HG02763 (cell line): Measurements from ENCODE around the gene MRPS16.
"Not testable (repeated sequence)": the region's sequence is repeated elsewhere in the genome, so short reads cannot be mapped to it uniquely, and the experiment has no call there.

Experiments
- ATAC-seq: cut with Tn5 transposase; IDR thresholded peaks from one replicate; pipeline ENCODE4 v1.9.1; 2021; ENCODE audit warnings: mild to moderate bottlenecking, moderate library complexity; ENCODE audit not compliant: unreplicated experiment

Gene MRPS16

GRCh38 chr10:73252445-73253224 is at the start of gene MRPS16:
Gene MRPS16 (minus strand): TSS chr10:73252644. CDS start chr10:73252482, 162 bp downstream.
- peak; percentile 80 for ATAC-seq

GRCh38 chr10:73296946-73297345 is 44.5 kb upstream of the MRPS16 start:
- no peak for ATAC-seq

DNA sequence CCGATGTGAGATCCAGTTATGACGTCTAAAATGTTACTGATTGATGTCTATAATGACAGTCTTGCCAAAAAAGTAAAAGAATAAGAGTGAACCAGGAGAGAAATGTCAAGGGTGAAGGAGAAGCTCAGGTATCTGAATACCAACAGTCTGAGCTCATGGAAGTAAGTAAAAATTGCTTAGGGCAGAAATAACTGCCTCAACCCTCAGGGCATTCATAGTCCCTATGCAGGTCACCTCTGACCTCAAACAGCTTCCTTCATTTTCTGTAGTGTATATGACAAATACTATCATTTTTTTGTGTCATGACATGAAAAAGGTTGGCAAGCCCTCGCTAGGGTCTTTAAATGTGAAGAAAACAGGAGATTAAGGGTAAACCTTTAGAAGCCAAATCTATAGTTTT is 41.0 kb upstream of the MRPS16 start:
- no peak for ATAC-seq

- no peak for ATAC-seq
These were observed 37.5 kb upstream of the MRPS16 start for GRCh38 chr10:73289958-73290357.

DNA sequence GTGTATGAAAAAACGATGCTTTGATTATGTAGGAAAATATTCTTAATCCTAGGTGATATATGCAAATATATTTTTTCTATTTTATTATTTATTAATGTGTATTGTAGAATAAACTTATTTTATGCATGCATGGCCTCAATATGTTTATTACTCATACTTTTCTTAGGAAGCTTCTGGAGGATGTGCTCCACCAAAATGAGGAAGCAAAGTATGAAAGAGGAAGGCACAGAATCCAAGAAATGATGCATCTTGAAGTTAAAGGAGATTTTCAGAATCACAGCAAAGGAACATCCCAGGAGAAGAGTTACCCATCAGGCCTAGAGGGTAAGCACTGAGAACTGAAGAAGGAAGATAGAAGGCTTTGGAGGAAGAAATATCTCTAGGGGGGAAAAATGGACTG is 35.0 kb upstream of the MRPS16 start:
- no peak for ATAC-seq

DNA sequence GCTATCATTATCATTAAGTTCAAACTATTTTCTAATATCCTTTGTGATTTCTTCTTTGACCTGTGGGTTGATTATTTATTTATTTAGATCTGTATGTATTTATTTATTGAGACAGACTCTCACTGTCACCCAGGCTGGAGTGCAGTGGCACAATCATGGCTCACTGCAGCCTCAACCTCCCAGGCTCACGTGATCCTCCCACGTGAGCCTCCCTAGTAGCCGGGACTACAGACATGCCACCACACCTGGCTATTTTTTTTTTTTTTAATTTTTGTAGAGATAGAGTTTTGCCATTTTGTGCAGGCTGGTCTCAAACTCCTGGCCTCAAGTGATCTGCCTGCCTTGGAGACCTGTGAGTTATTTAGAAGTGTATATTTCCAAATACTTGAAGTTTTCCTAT is 28.7 kb upstream of the MRPS16 start:
- no peak for ATAC-seq

GRCh38 chr10:73264423-73264822 is 12.0 kb upstream of the MRPS16 start:
- no peak for ATAC-seq

DNA sequence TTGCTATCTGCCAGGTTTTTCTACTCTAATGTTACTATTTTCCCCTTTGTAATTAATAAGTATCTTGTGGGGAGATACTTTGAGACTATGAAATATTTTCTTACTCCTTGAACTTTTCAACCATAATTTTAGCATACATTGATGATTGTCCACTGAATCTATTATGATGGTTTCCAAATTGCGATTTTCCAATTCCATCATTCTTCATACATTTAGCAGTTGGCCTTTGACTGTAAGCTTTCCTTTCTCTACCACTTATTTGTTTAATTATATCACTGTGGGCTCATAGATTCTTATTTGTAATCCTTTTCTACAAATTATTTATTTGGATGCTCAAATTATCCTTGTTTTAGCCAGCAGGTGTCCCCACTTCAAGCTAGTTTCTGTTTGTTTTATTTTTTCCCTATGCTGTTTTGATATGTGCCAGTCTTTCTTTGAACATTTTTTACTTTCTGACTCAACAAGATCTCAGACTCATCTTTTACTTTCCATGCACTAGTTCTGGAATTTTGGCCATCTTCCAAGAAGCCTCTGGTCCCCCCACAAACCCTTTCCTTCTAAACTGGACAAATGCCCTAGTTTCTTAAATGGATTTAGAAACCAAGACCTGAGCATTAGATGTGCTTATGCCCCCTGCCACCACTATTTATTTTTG is 11.4 kb upstream of the MRPS16 start:
- ATAC-seq, result no peak

DNA sequence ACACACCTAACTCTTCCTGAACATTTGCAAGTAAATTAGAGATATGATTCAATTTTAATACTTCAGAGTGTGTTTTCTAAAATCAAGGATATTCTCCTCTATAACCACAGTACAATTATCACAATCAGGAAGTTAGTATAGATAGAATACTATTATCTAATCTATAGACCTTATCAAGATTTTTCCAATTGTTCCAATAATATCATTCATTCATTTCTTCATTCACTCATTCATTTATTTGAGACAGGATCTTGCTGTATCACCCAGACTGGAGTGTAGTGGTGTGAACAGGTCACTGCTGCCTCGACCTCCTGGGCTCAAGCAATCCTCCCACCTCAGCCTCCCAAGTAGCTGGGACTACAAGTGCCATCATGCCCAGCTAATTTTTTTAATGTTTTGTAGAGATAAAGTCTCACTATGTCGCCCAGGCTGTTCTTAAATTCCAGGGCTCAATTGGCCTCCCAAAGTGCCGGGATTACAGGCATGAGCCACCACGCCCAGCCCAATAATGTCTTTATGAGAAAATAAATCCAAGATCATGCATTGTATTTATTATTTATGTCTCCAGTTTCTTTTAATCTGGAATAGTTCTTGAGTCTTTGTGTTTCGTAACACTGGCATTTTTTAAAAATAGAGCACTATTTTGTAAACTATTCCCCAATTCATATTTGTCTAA is 10.6 kb upstream of the MRPS16 start:
- no peak for ATAC-seq

DNA sequence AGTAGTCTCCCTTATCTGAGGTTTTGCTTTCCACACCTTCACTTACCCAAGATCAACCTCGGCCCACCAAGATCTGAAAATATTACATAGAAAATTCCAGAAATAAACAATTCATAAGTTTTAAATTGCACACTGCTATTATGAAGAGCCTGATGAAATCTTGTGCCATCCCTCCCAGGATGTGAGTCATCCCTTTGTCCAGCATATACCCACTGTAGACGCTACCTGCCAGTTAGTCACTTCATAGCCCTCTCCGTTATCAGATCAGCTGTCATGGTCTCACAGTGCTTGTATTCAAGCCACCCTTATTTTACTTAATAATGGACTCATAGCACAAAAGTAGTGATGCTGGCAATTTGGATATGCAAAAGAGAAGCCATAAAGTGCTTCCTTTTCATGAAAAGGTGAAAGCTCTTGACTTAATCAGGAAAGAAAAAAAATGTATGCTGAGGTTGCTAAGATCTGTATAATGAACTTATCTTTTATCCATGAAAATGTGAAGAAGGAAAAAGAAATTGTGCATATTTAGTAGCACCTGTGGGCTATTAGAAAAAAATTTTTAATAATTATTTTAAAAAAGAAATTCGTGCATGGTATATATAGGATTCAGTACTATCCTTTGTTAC is 9.8 kb upstream of the MRPS16 start:
- ATAC-seq, result no peak

DNA sequence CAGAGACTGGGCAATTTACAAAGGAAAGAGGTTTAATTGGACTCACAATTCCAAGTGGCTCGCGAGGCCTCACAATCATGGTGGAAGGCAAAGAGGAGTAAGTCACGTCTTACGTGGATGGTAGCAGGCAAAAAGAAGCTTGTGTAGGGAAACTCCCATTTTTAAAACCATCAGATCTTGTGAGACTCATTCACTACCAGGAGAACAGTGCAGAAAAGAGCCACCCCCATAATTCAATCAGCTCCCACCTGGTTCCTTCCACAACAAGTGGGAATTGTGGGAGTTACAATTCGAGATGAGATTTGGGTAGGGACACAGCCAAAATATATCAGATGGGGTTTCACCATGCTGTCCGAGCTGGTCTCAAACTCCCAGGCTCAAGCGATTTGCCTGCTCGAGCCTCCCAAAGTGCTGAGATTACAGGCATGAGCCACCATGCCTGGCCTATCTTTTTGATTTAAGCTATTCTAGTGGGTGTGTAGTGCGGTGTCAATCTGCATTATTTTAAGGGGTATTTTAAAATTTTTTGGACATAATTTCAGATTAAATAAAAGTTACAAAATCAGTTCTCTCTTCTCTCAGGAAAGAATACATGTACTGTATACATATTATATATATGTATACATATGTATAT is 9.0 kb upstream of the MRPS16 start:
- no peak for ATAC-seq

GRCh38 chr10:73258612-73259011 is 6.2 kb upstream of the MRPS16 start:
- not testable (repeated sequence) for ATAC-seq

DNA sequence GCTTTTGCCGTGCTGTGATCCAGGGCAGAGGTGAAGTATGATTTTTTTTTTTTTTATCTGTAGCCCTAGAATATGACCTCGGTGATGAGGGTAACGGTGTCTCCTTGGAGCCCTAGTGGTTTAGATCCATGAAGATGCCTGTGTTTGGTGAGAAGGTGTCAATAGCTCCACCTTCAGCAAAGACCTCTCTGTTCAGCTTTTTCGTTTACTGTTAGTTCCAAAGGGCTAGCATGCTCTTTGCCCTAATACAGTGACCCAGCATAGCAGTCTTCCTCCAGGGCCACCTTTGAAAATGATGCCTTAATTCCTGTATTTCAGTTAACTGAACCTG is 746 bp upstream of the MRPS16 start:
- ATAC-seq, result no peak

DNA sequence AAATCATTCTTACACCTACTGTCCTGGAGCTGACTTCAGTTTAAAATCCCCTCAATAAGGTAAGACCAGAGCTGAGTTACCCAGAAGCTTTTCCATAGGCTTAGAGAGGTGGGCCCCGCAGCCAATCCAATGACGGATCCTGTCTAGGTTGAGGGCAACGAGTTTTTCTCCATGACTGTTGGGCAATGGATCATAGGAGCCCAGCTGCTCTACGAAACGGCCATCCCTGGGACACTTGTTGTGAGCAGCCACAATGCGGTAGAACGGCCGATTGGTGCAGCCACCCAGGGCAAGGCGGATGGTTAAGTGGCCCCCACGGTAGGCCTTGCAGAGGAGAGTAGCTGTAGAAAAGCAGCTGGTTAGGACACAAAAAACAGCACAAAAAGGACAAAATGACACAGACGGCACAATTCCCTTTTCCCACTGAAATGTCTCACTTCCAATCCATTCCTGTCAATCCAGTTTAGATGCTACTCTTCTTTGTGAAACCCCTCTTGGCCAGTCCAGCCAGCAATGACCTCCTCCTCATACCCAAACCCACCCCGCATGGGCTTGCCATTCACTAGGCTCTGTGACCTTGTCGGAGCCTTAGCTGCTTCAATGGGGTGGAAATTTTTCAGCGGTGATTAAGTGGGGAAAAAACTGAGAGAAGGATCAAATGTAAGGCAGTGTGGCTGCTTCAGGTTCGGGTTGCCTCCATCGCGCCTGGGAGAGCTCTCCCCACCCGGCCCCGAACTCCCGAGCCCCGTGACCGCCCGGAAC is 580 bp downstream of the MRPS16 start:
- ATAC-seq, result no peak

DNA sequence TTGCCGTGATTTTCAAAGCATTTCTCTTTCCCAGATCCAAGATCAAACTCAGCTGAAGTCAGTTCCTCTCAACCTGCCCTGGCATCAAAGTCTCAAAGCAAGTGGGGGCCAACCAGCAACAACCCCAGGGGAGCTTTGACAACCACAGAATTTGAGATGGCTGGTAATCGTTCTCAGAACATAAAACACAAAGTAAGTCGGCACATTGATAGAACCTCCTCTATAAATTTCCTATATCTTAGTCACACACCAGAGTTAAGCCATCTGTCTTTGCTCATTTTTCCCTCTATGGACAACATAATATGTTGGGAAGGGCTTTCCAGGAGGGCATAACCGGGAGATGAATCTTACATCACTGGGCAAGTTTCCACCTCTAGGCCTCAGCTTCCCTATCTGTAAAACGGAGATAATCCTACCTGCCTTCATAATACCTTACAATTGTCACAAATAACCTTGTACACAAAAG is 4.2 kb downstream of the MRPS16 start:
- no peak for ATAC-seq

GRCh38 chr10:73247509-73248258 is 4.8 kb downstream of the MRPS16 start:
- ATAC-seq, result no peak

DNA sequence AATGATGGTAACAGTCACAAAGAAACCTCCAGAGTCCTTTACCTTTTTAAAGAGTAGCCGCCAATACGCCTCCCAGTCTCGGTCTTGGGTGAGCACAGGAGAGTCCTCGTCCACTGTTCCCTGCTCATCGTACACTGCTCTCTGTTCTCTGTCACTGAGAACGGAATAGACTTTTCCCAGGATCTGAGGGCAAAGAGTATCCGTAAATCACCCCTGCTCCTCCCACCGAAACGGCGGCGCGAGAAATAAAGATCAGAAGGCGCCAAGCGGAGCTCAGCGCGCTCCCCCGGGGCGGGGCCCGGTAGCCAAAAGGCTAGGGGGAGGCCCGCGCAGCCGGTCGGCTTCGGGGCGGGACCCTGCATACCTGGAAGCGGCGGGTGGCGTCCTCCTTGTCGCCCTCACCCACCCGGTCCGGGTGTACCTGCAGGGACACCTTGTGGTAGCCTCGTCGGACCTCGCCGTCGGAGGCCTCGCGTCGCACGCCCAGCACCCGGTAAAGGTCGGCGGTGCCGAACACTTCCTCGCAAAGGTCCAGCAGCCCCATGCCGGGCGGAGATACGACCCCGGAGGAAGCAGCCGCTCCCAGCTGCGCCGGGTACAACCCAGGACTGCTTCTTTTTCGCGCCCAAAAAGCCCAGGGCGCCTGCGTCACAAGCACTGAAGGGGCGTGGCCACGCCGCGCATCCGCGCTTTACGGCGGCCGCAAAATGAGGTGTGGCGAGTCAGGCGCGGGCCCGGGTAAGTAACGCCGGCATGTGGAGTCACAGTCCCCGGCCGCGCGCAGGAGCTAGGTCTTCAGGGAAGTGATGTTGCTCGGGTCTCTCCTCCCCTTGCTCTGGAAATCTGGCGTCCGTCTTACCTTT is 5.6 kb downstream of the MRPS16 start, which contains the start of gene DNAJC9:
Gene DNAJC9 (minus strand): TSS at position 610 of the 863 bp plus-strand sequence. CDS start 66 bp downstream, at position 544.
- peak; percentile 84 for ATAC-seq

DNA sequence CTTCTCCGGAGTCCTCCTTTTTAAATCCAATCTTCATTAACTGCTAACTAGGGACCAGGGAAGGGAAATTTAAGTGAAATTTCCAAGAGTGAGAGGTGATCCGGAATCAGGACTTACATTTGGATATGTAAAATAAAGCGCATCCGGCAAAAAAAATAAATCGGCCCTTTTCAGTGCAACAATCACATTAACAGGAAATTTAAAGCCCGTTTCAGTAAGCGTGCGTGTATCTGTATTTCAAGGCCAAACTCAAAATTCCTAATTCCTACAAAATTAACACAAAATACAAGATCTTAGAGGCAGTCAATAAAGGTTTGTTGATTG is 6.2 kb downstream of the MRPS16 start:
- ATAC-seq, result no peak
